ENCODE data around the gene PLCB1.

The PLCB1 gene

DNA sequence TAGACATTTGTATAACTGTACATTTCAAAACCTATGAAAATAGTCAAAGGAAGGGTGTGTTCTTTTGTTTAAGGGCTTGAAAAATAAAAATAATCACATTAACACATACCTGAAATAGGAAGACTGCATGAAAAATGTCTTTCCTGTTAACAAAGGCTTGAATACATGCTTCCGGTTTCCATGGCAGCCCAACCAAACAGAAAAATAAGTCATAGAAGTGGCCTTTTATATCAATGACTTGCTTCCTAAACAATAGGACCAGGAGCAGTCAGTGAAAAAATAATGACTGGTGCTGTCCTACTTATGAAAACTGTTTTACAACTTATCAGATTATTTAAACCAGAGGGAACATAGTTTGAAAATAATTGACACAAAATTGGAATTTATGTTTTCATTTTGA is 524.3 kb downstream of the PLCB1 start:
- intact Hi-C loops (cut with micrococcal nuclease) = no loop called here
- Mint-ChIP-seq H3K27me3 (no peaks in the 10 kb centered on the region), H3K9me3 (no peaks in the 10 kb centered on the region), H3K36me3 (ENCODE audit: low read depth) (no peaks in the 10 kb centered on the region), H3K27ac (no peak overlapping the region), H3K4me3 (no peak overlapping the region), H3K4me1 (ENCODE audit: low read depth) (no peaks in the 10 kb centered on the region)

DNA sequence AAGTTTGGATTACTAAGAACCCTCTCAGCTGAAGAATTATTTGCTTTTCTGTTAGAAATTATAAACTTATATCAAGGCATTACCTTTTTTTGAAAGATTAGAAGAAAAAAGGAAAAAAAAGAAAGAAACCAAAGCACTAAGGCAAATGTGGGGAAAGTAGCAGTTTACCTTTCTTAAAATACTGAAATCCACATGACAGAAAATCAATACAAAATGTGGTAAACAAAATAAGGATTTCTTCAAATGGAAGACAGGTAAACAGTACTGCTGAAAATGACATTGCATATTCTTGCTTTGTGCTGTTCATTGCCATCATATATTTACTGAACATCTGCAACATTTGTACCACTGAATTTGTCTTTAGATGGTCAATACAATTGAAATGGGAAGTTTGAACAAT is 525.6 kb downstream of the PLCB1 start:
- Mint-ChIP-seq H3K27me3 (no peaks in the 10 kb centered on the region), H3K4me1 (ENCODE audit: low read depth) (no peaks in the 10 kb centered on the region), H3K36me3 (ENCODE audit: low read depth) (no peaks in the 10 kb centered on the region), H3K9me3 (no peaks in the 10 kb centered on the region), H3K27ac (no peak overlapping the region), H3K4me3 (no peak overlapping the region)
- intact Hi-C loops (cut with micrococcal nuclease) = no loop called here

DNA sequence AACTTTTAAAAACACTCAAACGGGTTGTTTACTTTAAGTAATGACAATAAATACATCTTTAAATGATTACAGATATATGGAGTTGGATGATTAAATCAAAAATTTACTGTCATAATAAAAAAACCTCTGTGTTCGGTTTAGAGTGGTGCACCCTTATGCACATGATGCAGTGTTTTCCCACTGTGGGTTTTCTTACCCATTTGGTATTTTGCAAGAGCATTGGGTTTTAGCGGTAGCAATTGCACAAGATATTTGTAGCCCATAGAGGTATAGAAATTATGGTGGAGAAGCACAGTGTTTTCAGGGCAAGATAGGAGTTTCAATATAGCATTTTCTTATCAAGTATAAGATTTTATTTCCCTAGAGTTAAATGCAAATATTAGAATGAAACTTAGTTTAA is 526.0 kb downstream of the PLCB1 start:
- no peaks in the 10 kb centered on the region for H3K27me3 Mint-ChIP-seq
- no peak overlapping the region for H3K4me3 Mint-ChIP-seq
- no peaks in the 10 kb centered on the region for H3K36me3 Mint-ChIP-seq (ENCODE audit: low read depth)
- H3K4me1 Mint-ChIP-seq (ENCODE audit: low read depth) = no peaks in the 10 kb centered on the region
- H3K27ac Mint-ChIP-seq = no peak overlapping the region
- no peaks in the 10 kb centered on the region for H3K9me3 Mint-ChIP-seq
- intact Hi-C loops (cut with micrococcal nuclease) = no loop called here

DNA sequence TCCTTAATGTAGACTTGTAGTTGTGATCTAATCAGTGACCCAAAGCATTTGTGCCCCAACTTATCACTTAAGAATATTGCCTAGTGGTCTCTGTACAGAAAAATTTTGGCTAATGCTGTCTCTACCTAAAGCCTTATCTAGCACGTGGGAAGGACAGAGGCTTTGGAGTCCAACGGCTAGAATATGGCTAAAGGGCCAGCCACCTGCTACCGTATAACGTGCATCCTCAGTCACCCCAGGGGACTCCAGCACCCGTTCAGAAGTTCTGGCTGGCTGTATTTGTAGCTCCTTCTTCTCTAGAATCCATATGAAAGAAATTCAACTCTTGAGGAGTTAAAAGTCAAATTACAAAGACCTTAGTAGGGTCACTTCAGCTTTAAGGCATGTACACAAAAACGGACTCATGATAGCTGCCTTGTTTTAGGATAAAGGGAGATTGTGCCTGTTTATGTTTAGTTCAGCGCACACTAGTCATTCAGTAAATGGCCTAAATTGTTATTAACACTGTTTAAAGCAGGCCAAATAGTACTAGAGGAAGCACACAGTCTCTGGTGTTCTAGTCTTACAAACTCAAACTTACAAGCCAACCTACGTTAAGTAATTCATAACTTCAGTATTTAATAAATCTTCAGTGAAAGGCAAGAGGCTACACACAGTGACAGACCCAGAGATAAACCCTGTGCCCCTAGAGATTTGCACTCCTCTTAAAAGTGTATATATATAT is 529.3 kb downstream of the PLCB1 start:
- peaks cover 5% of the 10 kb centered on the region for H3K4me1 Mint-ChIP-seq (ENCODE audit: low read depth)
- H3K9me3 Mint-ChIP-seq = no peaks in the 10 kb centered on the region
- no peak overlapping the region for H3K4me3 Mint-ChIP-seq
- no peaks in the 10 kb centered on the region for H3K27me3 Mint-ChIP-seq
- intact Hi-C loops (cut with micrococcal nuclease) = no loop called here
- H3K27ac Mint-ChIP-seq = no peak overlapping the region
- no peaks in the 10 kb centered on the region for H3K36me3 Mint-ChIP-seq (ENCODE audit: low read depth)

DNA sequence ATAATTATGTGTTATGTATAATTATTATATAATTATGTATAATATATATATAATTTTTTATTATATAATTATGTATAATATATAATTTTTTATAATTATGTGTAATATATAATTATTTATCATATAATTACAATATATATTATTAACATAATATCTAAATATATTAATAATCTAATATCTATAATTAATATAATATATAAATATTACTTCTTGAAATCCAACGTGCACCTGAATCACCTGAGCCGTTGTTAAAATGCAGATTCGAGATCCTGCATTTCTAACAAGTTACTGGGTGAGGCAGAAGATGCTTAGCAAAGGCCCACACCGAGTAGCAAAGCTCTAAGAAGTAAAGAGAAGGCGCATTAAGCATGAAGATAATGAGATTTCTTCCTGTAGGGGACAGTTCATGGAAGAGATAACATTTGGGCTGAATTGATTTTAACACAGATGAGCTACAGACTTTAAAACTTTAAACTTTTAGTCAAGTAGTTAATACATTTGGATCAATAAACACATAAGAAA is 530.4 kb downstream of the PLCB1 start:
- intact Hi-C loops (cut with micrococcal nuclease) = no loop called here
- H3K9me3 Mint-ChIP-seq = no peaks in the 10 kb centered on the region
- no peak overlapping the region for H3K4me3 Mint-ChIP-seq
- peaks cover 5% of the 10 kb centered on the region for H3K4me1 Mint-ChIP-seq (ENCODE audit: low read depth)
- H3K27me3 Mint-ChIP-seq = no peaks in the 10 kb centered on the region
- no peak overlapping the region for H3K27ac Mint-ChIP-seq
- no peaks in the 10 kb centered on the region for H3K36me3 Mint-ChIP-seq (ENCODE audit: low read depth)

DNA sequence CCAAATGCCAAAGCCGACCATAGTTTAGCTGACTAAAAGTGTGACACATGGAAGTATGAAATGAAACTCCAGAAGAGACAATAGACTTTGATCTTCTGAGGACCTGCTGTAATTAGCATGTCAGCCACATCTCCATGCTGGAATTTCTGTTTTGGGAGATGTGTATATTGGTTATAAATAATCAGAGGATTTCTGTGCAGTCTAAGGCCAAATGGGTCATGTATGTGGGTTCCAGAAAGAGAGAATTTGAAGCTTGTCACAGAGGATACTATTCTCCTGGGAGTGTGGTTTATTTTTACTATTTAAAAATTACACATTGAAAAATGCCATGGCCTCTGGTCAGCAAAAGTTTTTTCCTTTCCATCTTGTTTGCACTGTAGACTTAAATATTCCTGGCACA is 531.4 kb downstream of the PLCB1 start:
- H3K9me3 Mint-ChIP-seq = no peaks in the 10 kb centered on the region
- intact Hi-C loops (cut with micrococcal nuclease) = no loop called here
- no peak overlapping the region for H3K27ac Mint-ChIP-seq
- no peaks in the 10 kb centered on the region for H3K36me3 Mint-ChIP-seq (ENCODE audit: low read depth)
- H3K27me3 Mint-ChIP-seq = no peaks in the 10 kb centered on the region
- no peak overlapping the region for H3K4me3 Mint-ChIP-seq
- peaks cover 5% of the 10 kb centered on the region for H3K4me1 Mint-ChIP-seq (ENCODE audit: low read depth)

DNA sequence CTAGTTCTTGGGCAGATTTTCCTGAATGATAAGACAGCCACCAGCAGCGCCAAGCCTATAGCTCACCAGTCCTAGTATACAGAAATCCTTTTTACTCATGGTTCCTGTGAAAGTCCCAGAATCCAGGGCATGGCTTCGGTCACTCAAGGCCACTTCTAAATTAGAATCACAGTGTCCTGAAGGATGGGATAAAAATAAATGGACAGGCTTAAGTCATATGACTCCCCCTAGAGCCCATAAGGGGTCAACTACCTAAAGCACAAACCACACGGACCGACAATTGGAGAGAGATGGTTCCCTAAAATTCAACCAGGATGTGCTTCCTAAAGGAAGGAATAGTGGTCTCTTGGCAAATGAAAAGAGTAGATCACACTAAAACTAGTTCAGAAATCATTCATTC is 532.7 kb downstream of the PLCB1 start:
- intact Hi-C loops (cut with micrococcal nuclease) = no loop called here
- Mint-ChIP-seq H3K27ac (no peak overlapping the region), H3K9me3 (no peaks in the 10 kb centered on the region), H3K4me1 (ENCODE audit: low read depth) (peaks cover 5% of the 10 kb centered on the region), H3K27me3 (no peaks in the 10 kb centered on the region), H3K4me3 (no peak overlapping the region), H3K36me3 (ENCODE audit: low read depth) (no peaks in the 10 kb centered on the region)

DNA sequence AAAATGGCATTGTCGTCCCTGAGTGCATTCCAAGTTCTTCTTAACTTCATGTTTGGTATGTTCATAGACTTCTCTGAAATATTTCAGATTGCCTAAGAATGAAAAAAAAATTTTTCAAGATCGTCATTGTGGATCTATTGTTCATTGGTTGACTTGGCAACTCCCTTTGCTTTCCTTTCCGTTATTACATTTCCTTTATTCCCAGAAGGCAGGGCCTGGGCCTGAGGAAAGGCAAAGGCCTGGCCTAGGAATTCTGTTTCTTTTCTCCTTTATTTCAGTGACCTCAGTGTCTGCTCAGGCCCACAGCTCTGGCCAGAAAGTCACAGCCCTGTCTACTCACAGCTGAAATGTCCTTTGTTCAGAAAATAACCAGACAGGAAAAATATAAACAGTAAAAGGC is 535.2 kb downstream of the PLCB1 start:
- intact Hi-C loops (cut with micrococcal nuclease) = no loop called here
- no peaks in the 10 kb centered on the region for H3K9me3 Mint-ChIP-seq
- peaks cover 5% of the 10 kb centered on the region for H3K4me1 Mint-ChIP-seq (ENCODE audit: low read depth)
- H3K4me3 Mint-ChIP-seq = no peak overlapping the region
- H3K27ac Mint-ChIP-seq = no peak overlapping the region
- H3K36me3 Mint-ChIP-seq (ENCODE audit: low read depth) = no peaks in the 10 kb centered on the region
- H3K27me3 Mint-ChIP-seq = no peaks in the 10 kb centered on the region

DNA sequence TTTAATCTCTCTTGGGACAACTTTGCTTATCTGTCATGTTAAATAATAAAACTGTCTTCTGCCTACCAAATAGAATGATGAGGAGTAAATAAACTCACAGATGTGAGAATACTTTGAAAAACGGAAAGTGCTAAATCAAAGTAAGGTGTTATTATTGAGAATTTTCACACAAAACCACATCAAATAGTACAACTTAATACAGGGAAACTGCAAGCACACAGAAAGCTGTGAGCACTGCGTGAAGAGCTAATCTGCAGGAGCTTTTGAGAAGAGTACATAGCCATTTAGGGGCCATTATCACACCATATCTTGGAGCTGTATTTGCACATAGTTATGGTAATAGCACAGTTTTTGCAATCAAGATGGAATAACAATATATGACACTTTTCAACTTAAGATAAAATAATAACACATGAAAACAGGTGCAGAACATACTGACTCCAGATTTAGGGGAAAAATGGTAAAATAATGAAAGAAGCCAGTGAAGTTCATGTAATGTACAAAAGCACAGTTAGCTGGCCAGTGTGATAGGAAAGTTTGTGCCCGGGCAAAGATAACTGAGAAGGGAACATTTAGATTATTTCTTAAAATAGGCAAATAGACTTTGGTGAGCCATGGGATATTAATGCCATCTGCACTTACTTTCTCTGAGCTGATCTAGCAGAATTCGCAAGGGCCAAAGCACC is 538.3 kb downstream of the PLCB1 start:
- no peaks in the 10 kb centered on the region for H3K27me3 Mint-ChIP-seq

DNA sequence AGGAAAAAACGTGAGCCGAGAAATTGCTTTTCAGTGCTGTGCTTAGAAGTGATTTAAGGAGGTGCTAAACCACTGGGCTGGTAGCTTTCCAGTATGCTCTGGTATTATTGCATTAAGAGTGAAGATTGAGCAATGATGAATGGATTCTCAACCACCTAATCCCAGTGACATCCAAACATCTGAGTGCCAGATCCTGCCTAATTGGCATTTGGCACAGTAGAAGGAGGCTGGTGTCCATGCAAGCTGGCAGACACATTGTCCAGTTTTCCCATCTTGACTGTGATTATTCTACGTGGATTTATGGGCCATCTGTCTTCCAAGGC is 538.8 kb downstream of the PLCB1 start:
- H3K36me3 Mint-ChIP-seq (ENCODE audit: low read depth) = no peaks in the 10 kb centered on the region
- H3K9me3 Mint-ChIP-seq = no peaks in the 10 kb centered on the region
- no peaks in the 10 kb centered on the region for H3K27me3 Mint-ChIP-seq
- H3K4me1 Mint-ChIP-seq (ENCODE audit: low read depth) = peaks cover 5% of the 10 kb centered on the region
- no peak overlapping the region for H3K27ac Mint-ChIP-seq
- intact Hi-C loops (cut with micrococcal nuclease) = no loop called here
- no peak overlapping the region for H3K4me3 Mint-ChIP-seq

More for the DNA sequence above, 538.3 kb downstream of the PLCB1 start:
- no peaks in the 10 kb centered on the region for H3K36me3 Mint-ChIP-seq (ENCODE audit: low read depth)
- no peaks in the 10 kb centered on the region for H3K9me3 Mint-ChIP-seq
- H3K4me3 Mint-ChIP-seq = no peak overlapping the region
- intact Hi-C loops (cut with micrococcal nuclease) = no loop called here
- peaks cover 5% of the 10 kb centered on the region for H3K4me1 Mint-ChIP-seq (ENCODE audit: low read depth)
- H3K27ac Mint-ChIP-seq = no peak overlapping the region

DNA sequence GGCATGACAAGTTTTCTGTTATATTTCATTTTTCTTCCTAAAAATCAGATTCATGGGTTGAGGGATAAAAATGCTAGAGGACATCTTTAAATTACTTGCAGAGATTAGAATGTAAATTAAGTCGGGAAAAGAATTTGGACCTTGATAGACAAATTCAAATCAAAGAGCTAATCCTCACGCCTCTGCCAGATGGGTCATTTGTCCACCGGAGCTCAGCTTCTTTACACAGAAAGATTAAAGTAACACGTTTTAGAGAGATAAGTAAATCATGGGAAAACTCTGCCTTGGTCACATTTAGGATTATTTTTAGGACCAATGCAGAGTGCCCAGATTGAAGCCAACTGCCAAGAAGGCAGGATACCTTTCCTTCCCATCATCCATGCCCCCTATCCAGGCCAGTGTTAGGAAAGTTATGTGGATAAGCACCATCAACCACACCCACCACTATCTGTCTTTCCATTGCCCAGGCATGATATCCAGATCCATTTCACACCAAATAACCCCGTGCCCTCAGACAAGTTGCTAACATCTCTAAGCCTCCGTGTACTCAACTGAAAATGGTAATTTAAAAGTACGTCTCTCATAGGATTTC is 539.4 kb downstream of the PLCB1 start:
- H3K27ac Mint-ChIP-seq = no peak overlapping the region
- no peak overlapping the region for H3K4me3 Mint-ChIP-seq
- intact Hi-C loops (cut with micrococcal nuclease) = no loop called here
- no peaks in the 10 kb centered on the region for H3K36me3 Mint-ChIP-seq (ENCODE audit: low read depth)
- no peaks in the 10 kb centered on the region for H3K9me3 Mint-ChIP-seq
- no peaks in the 10 kb centered on the region for H3K27me3 Mint-ChIP-seq
- no peaks in the 10 kb centered on the region for H3K4me1 Mint-ChIP-seq (ENCODE audit: low read depth)

DNA sequence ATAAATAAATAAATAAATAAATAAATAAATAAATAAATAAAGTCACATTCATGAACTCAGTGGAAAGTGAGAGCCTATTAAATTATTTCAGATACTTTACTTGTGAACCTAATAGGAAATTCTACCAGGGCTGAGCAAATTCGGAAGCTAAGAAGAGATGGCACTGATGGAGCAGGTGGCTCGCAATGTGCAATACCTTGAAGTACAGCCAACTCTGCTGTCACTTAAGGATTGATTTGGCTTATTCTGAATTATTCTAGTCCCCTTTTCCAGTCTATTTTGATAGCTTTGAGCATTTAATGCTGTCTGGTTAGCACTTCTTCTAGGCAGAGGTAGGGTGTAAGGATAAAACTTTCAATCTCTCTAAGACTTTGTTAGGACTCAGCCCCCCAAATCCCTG is 541.0 kb downstream of the PLCB1 start:
- intact Hi-C loops (cut with micrococcal nuclease) = no loop called here
- H3K27ac Mint-ChIP-seq = no peak overlapping the region
- no peak overlapping the region for H3K4me3 Mint-ChIP-seq
- H3K27me3 Mint-ChIP-seq = no peaks in the 10 kb centered on the region
- no peaks in the 10 kb centered on the region for H3K36me3 Mint-ChIP-seq (ENCODE audit: low read depth)
- H3K4me1 Mint-ChIP-seq (ENCODE audit: low read depth) = no peaks in the 10 kb centered on the region
- H3K9me3 Mint-ChIP-seq = no peaks in the 10 kb centered on the region

DNA sequence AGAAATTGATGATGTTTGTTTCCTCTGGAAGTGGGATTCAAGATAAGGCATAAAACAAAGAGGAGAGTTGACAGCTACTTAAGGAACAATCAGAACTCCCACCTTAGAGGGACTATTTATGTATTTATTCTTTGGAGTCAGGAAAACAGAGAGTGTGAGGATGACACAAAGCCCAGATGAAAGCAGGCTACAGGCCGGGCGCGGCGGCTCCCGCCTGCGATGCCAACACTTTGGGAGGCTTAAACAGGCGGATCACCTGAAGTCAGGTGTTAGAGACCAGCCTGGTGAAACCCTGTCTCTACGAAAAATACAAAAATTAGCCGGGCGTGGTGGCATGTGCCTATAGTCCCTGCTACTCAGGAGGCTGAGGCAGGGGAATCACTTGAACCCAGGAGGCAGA is 543.8 kb downstream of the PLCB1 start:
- Mint-ChIP-seq H3K9me3 (no peaks in the 10 kb centered on the region), H3K4me1 (ENCODE audit: low read depth) (no peaks in the 10 kb centered on the region), H3K4me3 (no peak overlapping the region), H3K27ac (no peak overlapping the region), H3K36me3 (ENCODE audit: low read depth) (no peaks in the 10 kb centered on the region), H3K27me3 (no peaks in the 10 kb centered on the region)
- intact Hi-C loops (cut with micrococcal nuclease) = no loop called here

DNA sequence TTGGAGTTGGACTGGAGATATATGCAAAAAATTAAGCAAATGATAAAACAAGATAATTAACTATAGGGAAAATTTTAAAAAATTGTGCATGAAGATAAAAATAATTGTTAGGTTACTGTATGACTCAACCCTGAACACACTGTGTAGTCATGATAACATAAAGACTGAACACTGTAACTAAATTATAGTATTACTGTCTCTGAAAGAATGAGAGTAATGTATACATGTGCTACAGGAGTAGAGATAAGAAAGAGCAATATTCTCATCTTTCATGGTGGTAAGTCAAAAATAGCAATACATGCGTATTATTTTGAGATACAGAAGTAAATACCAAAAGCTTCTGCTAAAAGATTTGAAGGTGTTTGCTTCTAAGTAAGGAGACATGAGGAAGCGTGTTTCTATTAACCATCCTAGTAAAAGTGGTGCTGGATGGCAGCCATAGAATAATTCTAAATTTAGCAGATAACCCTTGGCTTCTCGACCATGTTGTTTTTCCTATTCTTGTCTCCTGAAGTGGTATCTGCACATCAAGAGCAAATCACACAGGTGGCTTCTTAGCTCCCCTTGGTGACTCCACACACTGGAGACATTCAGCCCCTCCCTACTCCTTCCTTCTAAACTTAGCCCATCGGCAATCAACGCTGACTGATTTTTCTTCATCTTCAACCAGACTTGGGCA is 546.2 kb downstream of the PLCB1 start:
- no peaks in the 10 kb centered on the region for H3K4me1 Mint-ChIP-seq (ENCODE audit: low read depth)
- no peak overlapping the region for H3K27ac Mint-ChIP-seq
- no peaks in the 10 kb centered on the region for H3K27me3 Mint-ChIP-seq
- H3K4me3 Mint-ChIP-seq = no peak overlapping the region
- intact Hi-C loops (cut with micrococcal nuclease) = no loop called here
- H3K9me3 Mint-ChIP-seq = no peaks in the 10 kb centered on the region
- H3K36me3 Mint-ChIP-seq (ENCODE audit: low read depth) = no peaks in the 10 kb centered on the region

Measured in dendritic cell treated with granulocyte-macrophage colony-stimulating factor and Interleukin-4, amounts not matched to agents 40 ng/mL and 50 ng/mL, for 4 days (primary cell).